EL (cell line): ENCODE measurements around the gene MRPS18C.
"Not testable (repeated sequence)": the region's sequence is repeated elsewhere in the genome, so short reads cannot be mapped to it uniquely, and the experiment has no call there.

Source experiments
- DNase-seq: peaks from one replicate; pipeline ENCODE4 v3.0.0-alpha.2; 2016

MRPS18C gene

DNA sequence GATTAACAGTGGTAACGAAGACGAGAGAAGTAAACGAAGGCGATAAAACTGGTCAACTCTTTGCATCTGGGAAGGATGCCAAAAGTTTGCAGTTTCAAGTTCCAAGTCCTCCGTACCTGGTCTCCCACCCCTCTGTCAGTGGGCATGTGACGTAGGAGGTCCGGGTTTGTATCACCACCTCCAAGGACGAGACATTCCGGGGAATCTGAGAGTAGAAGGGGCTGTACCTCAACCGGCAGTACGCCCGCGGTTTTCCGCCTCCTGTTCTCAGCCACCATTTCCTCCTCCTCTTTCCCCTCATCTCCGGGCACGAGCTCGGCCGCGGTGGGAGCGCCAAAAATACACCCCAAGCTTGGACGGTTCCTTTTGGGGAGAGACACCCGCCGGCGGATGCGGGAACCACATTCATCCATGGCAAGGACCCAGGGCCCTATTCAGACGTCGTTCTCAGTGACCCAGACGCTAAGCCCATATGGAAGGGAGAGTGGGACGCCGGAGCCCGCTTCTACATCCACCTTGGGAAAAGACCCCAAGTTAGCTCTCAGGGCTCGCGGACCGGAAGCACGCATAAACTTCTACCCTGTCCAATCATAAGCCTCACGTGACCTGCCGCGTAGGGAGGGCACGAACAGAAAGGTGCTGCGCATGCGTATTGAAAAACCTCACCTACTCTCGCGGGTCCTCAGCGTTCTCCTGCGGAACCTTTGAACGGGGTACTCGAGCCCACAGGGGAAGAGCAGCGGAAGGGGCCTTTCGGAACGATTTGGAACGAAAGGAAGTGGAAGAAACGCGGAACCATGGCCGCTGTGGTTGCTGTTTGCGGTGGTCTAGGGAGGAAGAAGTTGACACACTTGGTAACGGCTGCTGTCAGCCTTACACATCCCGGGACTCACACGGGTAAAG, at the start of gene MRPS18C, which contains the start of gene HELQ:
Gene MRPS18C, plus strand, starts transcription at position 778 of the 903 bp plus-strand sequence. Its CDS starts 20 bp downstream, at position 798.
Gene HELQ, minus strand, starts transcription at position 543 of the 903 bp plus-strand sequence. Its CDS starts 130 bp downstream, at position 413.
- DNase-seq = peak; percentile 99

DNA sequence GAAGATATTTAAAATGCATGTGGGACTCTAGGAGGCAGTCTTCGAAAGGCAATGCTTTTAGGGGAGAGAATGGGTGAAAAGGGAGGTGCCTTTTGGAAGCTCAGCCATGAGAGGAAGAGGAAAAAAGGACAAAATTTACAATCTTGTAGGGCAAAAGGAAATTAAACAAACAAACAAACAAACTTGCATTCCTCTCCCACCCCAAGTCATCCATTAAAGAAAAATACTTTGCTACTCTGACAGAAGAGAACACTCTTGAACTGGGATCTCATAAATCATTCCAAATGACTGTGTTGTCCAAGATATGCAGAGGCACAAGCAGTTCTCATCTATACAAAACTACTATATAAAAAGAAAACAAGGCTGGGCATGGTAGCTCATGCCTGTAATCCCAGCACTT, 47.0 kb upstream of the MRPS18C start:
- DNase-seq = no peak

DNA sequence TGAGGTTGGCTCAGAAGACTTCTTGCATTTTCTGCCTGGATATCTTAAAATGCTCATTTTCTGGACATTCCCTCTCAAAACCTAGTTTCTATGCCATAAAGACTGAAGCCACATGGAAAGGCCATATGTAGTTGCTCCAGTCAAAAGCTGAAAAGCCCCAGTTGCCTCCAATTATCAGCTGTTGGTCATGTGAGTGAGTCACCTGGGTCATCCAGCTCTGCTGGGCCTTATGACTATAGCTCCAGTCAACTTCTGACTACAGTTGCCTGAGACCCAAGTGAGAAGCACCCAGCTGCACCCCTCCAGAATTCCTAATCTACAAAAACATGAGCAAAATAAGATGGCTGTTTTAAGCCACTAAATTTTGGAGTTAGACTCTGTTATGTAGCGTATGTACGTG, 42.2 kb upstream of the MRPS18C start:
- peak; percentile 16 for DNase-seq

DNA sequence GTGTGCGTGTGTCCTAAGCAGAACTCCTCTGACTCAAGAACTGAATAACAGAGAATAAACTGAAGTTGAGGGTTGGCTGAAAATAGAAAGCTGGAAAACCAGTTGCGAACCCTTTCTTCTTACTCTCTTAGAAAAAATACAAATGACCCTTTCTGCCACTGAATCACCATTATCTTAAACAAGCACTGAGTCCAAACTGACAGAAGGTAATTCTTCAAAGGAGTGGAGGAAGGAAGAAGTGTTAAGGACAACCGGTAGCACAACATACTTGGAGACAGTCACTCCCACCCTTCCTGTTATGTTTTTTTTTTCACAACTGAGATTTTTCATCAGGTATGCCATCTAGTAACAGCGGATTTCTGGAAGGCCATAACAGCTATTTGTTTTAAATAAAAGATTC, 38.3 kb upstream of the MRPS18C start:
- DNase-seq = no peak

DNA sequence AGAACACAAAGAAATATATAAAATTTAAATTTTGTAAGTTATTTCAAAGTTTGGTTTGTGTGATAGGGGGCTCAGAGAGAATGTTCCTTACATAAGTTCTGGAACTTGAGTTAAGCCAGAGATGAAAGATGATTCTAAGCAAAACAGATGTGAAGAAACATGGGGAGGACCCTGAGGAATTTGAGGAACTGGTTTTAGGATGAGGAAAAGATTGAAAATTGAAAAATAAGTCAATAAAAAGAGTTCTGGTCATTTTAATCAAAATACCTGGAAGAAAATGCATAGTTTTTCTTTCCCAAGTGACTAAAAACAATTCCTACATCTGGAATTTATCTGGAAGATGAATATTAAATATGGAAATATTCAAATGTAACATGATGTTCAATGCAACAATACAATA, 37.6 kb upstream of the MRPS18C start:
- no peak for DNase-seq

DNA sequence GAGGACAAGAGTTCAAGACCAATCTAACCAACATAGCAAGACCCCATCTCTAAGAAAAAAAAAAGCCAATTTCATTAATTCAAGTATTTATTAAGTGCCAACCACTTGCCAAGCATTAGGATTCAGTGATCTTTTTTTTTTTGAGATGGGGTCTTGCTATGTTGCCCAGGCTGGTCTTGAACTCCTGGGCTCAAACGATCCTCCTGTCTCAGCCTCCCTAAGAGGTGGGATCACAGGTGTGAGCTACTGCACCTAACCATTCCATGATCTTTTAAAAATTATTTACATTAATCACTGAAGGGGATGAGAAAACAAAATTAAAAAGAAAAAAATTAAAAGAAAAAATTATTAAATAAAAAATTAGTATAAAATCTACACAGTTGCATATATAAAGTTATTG, 24.7 kb upstream of the MRPS18C start:
- DNase-seq = no peak

DNA sequence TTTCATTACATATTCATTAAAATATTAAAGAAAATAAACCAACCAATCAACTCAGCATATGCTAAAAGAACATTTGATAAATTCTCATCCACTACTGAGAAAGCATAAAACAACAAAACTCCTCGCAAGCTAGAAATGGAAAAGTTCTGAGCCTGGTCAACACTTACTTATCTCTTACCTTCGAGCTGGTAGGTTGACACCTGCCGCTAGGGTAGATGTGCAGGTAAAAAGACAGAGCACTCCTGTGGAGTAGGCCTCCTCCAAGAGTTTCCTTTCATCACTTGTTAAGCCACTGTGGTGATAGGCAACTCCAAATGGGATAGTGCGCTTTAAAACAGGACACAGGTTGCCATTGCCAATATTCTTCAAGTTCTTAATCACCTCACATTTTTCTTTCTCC, 19.2 kb upstream of the MRPS18C start:
- DNase-seq = no peak

DNA sequence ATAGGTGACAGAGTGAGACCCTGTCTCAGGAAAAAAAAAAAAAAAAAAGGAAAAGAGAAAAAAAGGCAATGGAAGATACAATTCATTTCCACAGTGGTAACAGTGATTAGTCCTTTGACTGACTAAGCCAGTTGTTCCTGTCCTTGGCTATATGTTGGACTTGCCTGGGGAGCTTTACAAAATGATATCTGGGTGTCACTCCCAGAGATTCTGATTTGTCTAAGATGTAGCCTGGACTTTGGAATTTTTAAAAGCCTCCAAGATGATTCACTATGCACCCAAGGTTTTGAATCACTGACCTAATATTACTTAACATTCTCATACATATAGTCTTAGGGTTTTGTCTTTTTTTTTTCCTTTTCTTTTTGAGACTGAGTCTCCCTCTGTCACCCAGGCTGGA, 17.1 kb upstream of the MRPS18C start:
- peak; percentile 14 for DNase-seq

DNA sequence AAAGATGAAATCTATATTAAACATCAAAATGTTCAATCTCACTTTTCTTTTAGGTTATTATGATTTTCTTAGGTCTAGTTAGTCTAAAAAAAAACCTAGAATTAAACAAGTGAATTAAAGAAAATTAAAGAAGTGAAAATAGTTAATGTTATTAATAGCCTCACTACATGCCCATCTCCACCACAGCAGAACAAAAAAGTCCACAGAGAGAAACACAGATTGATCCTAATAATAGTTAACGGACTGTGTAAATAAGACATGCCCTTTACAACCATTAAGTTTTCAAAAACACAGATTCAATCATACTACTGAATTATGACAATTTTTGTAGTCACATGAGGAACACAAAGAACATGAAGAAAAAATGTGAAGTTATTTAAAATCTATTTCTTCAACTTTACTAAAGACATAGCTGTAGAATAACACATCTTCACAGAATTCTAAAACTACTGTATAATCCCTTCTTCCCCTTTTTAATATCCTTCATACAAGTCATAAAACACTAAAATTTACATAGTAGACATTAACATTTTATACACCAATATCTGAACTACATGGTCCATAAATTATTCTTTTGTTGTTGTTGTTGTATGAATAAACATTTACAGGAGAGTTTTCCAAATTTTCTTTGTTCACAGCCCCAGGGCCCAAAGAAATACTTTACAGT, 15.6 kb upstream of the MRPS18C start:
- no peak for DNase-seq

DNA sequence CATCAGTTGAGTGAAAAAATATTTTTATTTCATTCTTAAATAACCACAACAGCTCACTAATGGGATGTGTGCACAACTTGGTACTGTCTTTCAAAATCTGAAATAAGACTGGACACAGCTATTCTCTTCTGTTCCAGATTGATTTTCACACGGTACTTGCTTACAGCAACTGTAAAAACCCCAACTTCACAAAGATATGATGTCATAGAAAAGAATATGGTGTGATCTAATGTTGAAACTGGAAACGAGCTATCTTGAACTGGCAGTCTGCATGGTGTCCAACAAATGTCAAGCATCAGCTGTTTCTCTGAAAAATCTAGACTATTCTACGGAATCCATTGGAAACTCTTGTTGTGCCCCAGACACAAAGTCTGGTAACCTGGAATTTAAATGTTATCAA, 15.0 kb upstream of the MRPS18C start:
- no peak for DNase-seq

DNA sequence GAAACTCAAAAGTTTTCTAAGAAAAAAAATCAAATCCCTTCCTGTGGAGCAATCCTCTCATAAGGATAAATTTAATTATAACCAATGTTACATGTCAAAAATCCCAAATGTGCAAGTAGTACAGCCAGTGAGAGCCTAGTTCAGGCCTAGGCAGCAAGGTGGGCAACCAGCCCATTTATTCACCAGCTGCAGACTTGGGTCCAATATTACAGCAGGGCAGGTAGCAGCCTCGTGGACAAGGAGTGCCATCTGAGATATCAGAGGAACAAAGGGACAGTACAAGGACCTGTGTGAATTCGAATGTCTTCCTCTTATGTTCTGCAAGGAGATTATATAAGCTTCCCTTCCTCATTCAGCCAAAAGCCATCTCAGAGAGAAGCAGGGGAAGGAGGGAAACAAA, 6.8 kb upstream of the MRPS18C start:
- DNase-seq = no peak

DNA sequence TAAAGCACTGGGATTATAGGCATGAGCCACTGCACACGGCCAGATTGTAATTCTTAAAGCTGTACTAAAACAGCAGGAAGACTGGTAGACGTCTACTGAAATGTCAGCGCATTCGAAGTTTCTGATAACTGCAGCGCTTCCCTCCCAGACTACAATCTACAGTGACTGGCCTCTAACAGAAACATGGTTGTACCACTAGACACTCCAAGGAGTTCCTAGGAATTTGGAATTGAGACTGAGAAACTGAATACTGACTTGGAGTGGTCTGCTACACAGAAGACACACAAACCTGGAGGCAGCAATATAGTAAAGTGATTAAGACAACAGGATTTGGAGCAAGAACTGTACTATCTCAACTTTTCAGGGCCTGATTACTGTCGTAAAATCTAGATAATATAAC, 1.2 kb upstream of the MRPS18C start:
- DNase-seq = peak; percentile 6

DNA sequence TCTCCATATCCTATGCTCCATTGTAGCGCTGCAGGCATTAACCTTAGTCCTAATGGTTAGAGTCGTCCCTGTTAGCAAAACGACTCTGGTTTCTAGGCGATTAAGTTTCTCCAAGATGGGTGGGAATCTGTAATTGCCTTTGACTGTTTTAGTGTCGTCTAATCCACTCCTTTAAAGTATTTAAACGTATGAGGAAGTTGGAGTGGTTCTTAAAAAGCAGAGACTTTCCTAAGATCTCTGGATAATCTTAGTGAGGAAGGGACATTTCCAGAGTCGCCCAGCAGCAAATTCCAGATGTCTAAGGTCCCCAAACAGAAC, 285 bp downstream of the MRPS18C start:
- DNase-seq = no peak

DNA sequence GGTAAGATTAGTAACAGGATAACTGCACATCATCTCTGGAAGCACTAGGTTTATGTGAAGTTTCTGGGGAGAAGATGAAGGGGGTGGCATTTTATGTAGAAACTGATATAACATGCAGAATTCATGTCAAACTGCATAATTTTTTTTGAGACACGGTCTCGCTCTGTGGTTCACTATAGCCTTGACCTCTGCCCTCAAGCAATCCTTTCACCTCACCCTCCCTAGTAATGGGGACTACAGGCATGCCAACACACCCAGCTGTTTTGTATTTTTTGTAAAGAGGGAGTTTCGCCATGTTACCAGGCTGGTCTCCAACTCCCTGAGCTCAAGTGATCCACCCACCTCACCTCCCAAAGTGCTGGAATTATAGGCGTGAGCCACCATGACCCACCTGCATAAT, 17.6 kb downstream of the MRPS18C start:
- no peak for DNase-seq

DNA sequence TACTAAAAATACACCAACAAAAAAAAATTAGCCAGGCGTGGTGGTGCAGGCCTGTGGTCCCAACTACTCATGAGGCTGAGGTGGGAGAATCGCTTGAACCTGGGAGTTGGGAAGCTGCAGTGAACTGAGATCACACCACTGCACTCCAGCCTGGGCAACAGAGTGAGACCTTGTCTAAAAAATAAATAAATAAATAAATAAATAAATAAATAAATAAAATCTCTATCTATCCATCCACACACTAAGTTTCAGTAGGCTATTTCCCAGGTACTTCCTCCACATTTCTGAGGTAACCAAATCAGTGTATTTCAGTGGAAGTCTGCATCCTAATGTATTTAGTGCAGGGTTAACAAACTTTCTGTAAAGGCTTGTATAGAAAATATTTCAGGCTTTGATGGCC, 18.1 kb downstream of the MRPS18C start:
- no peak for DNase-seq

DNA sequence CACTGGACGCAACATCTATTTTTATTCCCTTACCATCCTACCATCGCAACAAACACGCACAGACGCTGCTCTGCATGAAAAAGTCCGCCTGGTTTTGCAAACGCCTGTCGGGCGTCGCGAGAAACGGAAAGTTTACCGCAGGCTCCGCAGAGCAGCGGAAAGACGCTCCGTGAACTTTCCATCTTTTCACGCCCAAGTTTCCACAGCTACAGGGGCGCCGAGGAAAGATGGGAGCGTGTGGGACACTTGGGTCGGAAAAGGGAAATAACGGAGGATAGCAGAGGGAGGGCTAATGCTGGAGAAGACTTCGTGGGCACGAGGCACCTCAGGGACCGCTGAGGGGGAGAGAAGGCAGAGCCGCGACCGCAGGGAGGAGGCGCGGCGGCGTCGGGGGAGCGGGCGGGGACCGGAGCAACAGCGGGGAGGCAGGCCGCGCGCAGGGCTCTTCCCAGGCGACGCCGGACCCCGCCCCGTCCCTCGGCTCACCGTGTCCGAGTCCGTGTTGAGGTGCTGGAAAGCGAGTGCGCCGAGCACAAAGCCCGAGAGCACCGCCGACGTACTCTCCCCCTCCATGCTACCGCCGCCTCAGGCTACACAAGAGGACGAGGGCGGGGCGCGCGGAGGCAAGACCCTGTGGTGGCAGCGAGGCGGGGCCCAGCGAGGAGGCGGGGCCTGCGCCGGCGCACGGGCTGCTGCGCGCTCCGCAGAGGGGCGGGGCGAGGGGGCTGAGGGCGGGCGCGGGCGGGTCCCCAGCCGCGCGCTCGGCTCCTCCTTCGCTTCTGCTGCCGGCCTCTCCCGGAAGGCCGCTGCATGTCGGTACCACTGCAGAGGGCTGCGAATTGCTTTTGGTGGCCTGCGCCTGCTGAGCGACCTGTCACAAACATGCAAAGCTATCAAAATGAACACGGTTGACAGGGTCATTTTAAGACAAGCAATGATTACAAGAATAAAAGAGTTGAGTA, 28.9 kb downstream of the MRPS18C start, which contains the start of gene ABRAXAS1:
Gene ABRAXAS1, minus strand, starts transcription at position 601 of the 962 bp plus-strand sequence. Its CDS starts 28 bp downstream, at position 573.
- DNase-seq = peak; percentile 93

DNA sequence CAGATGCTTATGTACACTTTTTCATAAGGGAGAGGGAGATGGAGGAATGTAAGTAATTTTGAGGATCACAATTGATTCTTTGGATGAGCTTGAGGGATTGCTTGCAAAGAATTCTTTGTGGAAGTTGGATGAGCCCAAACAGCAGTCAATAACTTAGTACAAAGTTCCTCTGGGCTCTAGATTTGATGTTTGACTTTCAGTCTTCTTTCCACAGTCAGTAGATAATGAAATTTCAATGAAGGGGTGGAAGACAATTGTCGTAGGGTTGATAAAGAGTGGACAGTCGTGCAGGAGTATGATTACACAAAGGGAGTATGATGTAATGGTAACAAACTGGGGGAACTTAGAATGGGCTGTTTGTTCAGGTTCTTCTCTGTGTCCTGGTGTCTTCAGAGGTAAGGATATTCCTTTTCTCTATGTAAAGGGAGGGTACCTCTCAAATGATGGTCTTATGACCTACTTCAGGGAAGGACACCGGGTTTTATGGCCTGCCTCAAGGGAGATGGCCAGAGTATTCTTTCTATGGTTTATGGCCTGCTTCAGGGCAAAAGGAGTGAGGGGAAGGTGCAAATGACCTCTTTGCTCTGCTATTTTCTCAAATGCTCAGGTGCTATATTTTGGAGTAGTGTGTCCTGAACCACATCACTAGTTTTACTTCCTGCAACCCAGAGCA, 30.7 kb downstream of the MRPS18C start:
- no peak for DNase-seq

DNA sequence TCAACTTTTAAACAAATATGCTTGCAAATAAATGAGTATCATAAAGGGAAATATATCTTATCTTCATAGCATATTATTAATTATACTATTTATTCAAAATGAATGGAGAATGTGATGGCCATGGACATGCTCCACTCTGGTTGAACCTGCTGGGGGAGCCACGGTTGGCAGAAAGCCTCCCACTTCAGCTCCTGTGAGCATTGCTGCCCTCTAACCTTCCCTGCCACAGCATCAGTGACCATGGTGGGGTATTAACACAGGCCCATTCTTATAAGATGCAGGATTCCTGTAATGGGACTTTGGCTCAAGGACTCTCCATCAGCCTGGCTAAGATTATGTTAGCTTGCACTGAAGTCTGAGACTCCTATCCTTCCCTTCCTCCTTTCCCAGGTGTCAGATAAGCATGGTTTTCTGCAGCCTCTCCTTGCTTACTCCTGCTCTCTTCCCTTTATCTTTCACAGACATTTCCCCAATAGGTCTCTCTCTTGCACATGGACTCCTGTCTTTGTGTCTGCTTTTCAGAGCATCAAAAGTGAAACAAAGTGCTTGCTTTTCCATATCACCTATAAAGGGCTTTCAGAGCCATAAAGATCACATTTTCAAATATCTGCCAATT, 34.0 kb downstream of the MRPS18C start:
- DNase-seq = no peak

DNA sequence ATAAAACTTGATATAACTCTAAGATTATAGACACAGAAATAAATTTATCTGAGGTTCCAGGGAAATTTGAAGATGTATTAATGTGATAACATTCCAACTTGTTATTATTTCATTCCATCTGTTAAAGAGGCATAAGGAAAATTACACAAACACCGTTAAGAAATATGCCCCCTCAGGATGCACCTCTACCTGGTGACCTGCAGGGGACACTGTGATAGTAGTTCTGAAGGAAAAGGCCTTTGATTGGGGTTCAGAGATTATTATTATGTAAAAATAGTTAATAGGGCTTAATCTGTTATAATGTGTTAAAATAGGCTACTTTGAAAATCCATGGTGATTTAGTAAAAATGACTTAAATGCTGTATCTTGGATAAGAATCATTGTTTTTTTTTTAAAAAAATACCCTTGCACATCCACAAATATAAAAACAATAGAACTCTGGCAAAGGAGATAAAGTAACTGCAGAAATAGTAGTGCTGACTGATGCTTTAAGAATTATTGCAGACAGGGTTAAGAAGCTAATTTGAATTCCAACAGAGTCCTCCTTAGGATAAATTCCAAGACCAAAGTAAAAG, 35.1 kb downstream of the MRPS18C start:
- DNase-seq = peak; percentile 31

DNA sequence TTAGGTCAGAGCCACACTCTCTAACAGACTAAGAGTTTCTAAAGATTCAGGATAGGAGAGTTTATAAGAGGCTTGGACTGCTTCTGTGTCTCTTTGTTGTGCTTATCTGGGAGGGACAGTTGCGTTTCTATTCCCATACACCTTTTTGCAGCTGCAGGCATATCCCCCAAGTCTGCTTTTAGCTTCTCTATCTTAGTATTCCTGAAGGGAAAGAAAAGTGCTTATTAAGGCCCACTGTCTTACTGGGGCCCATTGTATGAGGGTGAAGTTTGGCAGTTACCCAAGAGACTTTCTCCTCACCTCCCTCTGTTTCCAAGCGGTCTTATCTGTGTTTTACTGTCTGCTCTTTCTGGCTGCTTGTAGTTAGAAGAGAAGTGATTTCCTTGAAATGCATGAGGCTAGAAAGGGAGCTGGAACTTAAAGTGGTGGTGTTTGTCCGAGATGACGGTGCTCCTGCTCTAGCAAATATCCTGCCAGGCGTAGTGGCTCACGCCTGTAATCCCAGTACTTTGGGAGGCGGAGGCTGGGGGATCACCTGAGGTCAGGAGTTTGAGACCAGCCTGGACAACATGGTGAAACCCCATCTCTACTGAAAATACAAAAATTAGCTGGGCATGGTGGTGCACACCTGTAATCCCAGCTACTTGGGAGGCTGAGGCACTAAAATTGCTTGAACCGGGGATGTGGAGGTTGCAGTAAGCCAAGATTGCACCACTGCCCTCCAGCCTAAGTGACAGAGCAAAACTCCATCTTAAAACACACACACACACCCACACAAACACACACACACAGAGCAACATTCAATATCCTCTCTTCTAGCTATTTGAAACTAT, 40.4 kb downstream of the MRPS18C start:
- DNase-seq = not testable (repeated sequence)

DNA sequence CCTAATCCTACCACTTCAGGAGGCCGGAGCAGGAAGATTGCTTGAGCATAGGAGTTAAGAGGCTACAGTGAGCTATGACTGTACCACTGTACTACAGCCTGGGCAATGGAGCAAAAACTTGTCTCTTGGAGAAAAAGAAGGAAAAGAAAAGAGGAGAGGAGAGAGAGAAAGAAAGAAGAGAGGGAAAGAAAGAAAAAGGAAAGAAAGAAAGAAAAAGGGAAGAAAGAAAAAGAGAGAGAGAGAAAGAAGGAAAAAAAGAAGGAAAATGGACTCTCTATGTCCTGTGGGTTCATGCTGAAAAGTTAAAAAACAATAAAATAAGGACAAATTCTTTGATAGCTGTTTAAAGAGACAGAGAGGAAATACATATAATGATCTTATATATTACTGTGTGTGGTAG, 42.3 kb downstream of the MRPS18C start:
- no peak for DNase-seq
